Measurements from ENCODE around the gene MXRA7.
"Not testable (repeated sequence)": the region's sequence is repeated elsewhere in the genome, so short reads cannot be mapped to it uniquely, and the experiment has no call there.

Gene MXRA7

DNA sequence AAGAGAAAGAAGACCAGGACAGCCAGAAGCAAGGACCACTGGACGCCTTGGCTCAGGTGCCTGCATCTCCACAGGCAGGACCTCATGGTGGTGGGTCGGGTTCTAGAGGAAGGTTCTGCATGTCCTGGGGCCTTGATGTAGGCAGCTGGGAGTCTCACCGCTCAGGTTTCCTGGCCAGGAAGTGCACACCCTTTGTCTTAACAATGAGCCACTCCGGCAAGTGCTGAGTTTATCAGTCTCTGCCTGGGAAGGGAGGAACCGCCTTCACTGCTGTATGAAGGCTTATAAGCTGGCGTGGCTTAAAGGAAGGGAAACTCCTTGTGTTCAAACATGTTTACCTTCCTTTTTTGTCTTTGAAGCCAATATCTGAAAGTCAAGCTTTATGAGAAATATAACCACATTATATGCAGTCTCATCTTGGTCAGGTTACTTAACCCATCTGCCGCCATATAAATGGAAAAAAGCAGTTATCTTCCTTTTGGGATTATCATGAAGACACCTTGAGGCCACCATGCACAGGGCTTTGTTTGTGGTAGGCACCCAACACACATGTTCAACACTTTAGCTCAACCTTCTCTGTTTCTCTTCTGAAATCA, 67.1 kb downstream of the MXRA7 start, which contains the start of gene ST6GALNAC1:
ST6GALNAC1 (minus strand) TSS at position 205 of the 596 bp plus-strand sequence; CDS start at position 86, 119 bp downstream.
- DNase-seq (ENCODE audit: low read depth, low spot score): no peak

DNA sequence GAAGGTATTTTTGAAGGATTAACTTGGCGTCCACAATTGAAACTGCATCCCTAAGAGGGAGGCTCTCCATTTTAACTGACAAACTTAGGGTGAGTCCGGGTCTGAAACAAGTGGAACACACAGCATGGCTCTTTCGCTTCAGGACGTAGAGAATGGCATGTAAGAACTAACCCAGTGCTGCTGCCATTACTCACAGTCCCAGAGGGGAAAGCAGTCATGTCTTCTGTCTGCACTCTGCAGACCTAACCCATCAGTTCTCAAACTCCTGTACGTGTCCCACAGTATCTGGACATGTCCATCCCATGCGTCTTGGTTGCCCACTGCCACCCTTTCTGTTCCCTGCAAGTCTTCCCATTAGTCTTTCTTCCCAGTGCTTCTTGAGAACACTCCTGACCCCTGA, 67.8 kb downstream of the MXRA7 start:
- no peak for DNase-seq (ENCODE audit: low read depth, low spot score)

GRCh38 chr17:76642032-76642561, 68.7 kb downstream of the MXRA7 start:
- no peak for DNase-seq (ENCODE audit: low read depth, low spot score)

- no peak for DNase-seq (ENCODE audit: low read depth, low spot score)
Observed at GRCh38 chr17:76641501-76641900, 69.3 kb downstream of the MXRA7 start.

- DNase-seq (ENCODE audit: low read depth, low spot score): no peak
Observed at GRCh38 chr17:76640550-76641380, 70.0 kb downstream of the MXRA7 start.

DNA sequence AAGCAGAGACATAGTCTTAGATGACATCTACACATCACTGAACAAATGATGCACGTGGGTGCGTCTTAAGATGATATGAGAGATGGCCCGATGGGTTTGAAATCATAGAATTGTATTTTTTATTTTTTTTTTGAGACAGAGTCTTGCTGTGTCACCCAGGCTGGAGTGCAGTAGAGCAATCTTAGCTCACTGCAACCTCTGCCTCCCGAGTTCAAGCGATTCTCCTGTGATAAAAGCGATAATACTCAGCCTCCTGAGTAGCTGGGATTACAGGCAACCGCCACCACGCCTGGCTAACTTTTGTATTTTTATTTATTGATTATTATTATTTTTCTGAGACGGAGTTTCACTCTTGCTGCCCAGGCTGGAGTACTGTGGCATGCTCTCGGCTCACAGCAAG, 72.5 kb downstream of the MXRA7 start:
- no peak for DNase-seq (ENCODE audit: low read depth, low spot score)

GRCh38 chr17:76636486-76637206, 74.1 kb downstream of the MXRA7 start:
- DNase-seq (ENCODE audit: low read depth, low spot score): not testable (repeated sequence)

GRCh38 chr17:76635659-76636360, 75.0 kb downstream of the MXRA7 start:
- DNase-seq (ENCODE audit: low read depth, low spot score): no peak

DNA sequence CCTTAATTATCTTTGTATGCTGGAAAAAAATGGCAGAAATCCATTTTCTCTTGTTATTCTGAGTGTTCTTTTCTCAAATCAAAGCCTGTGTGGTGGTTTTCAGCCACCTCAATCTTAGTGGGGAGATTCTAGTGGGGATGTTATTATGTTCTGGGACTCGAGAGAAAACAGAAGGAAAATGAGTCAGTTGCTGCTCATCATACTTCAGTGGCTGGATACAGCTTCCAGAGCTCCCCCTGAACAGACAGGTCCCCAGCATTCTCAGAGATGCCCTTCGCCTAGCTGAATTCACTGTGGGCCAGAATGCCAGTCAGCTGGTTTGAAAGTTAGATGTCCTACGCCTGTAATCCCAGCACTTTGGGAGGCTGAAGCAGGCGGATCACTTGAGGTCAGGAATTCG, 75.7 kb downstream of the MXRA7 start:
- no peak for DNase-seq (ENCODE audit: low read depth, low spot score)

GRCh38 chr17:76633628-76634328, 77.0 kb downstream of the MXRA7 start:
- no peak for DNase-seq (ENCODE audit: low read depth, low spot score)

- DNase-seq (ENCODE audit: low read depth, low spot score): no peak
Observed at GRCh38 chr17:76631821-76632565, 78.8 kb downstream of the MXRA7 start.

- no peak for DNase-seq (ENCODE audit: low read depth, low spot score)
Observed at GRCh38 chr17:76630151-76630550, 80.6 kb downstream of the MXRA7 start.

All from brain pericyte (primary cell).